Panc1 (cell line): ENCODE results near the gene RFPL1.

ENCODE experiments used
- CTCF ChIP-seq: fragments of 450-650 bp; IDR thresholded peaks from 2 replicates; pipeline ENCODE4 v1.5.1; 2017; ENCODE audit warnings: mild to moderate bottlenecking
- POLR2AphosphoS5 ChIP-seq: IDR thresholded peaks from 2 replicates; pipeline ENCODE4 v1.6.1; 2012; ENCODE audit warnings: mild to moderate bottlenecking, low read depth, low read length, moderate library complexity
- REST ChIP-seq, 2 experiments: IDR thresholded peaks; 2 replicates each; pipeline ENCODE4 v1.6.1; 2011 to 2012; ENCODE audit warnings: low read depth in 2 of 2, control low read depth in 1 of 2, low read length in 1 of 2, mild to moderate bottlenecking in 1 of 2, moderate library complexity in 1 of 2; ENCODE audit not compliant: insufficient read depth in 1 of 2
- SIN3A ChIP-seq: IDR thresholded peaks from 2 replicates; pipeline ENCODE4 v1.6.1; 2012; ENCODE audit warnings: low read depth, mild to moderate bottlenecking, low read length, moderate library complexity, borderline replicate concordance; ENCODE audit not compliant: insufficient read depth
- TCF7L2 ChIP-seq: IDR thresholded peaks from 2 replicates; pipeline ENCODE4 v1.6.1; 2011; ENCODE audit warnings: mild to moderate bottlenecking, low read depth, low read length, inconsistent platforms

- no peak for TF ChIP-seq REST (IDR thresholded peaks at IDR 0.05; ENCODE audit: insufficient read depth in 1 of 2, low read depth in 2 of 2, low read length in 1 of 2)
- no peak for TF ChIP-seq CTCF
- TF ChIP-seq POLR2AphosphoS5: no peak
- TF ChIP-seq TCF7L2: no peak
- TF ChIP-seq SIN3A: no peak
Observed at GRCh38 chr22:29464581-29464980, 26.2 kb downstream of the RFPL1 start.
